Astrocyte (in vitro differentiated cells and primary cell): ENCODE measurements around the gene MKRN3. TPM values are rescaled to one million over a fixed set of nuclear protein-coding genes. Genes with fewer than 3 reads are reported as not detected.

Experiments
- DNase-seq: peaks from one replicate; pipeline ENCODE4 v3.0.0-alpha.2; 2010; ENCODE audit warnings: low read depth
- FAIRE-seq: peaks from 2 replicates; lab custom pipeline; 2011; peaks lifted over from hg19 to GRCh38; lab: Jason Lieb, UNC
- H2AFZ ChIP-seq: 2 replicates; pipeline ENCODE4 v1.6.0; 2012; ENCODE audit warnings: low read depth, low read length, inconsistent platforms
- H3K27ac ChIP-seq: 2 replicates; pipeline ENCODE4 v1.5.1; 2011; ENCODE audit warnings: low read depth, low read length, inconsistent platforms
- H3K27me3 ChIP-seq: 2 replicates; pipeline ENCODE4 v1.6.0; 2011; ENCODE audit warnings: low read length, inconsistent platforms; ENCODE audit not compliant: insufficient read depth
- H3K36me3 ChIP-seq: 2 replicates; pipeline ENCODE4 v1.5.1; 2011; ENCODE audit warnings: low read length, inconsistent platforms; ENCODE audit not compliant: insufficient read depth
- H3K4me1 ChIP-seq: 2 replicates; pipeline ENCODE4 v1.5.1; 2011; ENCODE audit warnings: low read length, inconsistent platforms; ENCODE audit not compliant: insufficient read depth
- H3K4me2 ChIP-seq: 2 replicates; pipeline ENCODE4 v1.6.0; 2012; ENCODE audit warnings: low read length, inconsistent platforms
- H3K4me3 ChIP-seq: 2 replicates; pipeline ENCODE4 v1.5.1; 2011; ENCODE audit warnings: low read depth, mild to moderate bottlenecking, low read length, inconsistent platforms; ENCODE audit not compliant: insufficient read depth
- H3K79me2 ChIP-seq: 2 replicates; pipeline ENCODE4 v1.6.0; 2012; ENCODE audit warnings: mild to moderate bottlenecking, low read length, inconsistent platforms; ENCODE audit not compliant: insufficient read depth
- H3K9ac ChIP-seq: 2 replicates; pipeline ENCODE4 v1.6.0; 2012; ENCODE audit warnings: mild to moderate bottlenecking, low read length, inconsistent platforms
- H3K9me3 ChIP-seq: 2 replicates; pipeline ENCODE4 v1.5.1; 2012; ENCODE audit warnings: low read depth, mild to moderate bottlenecking, low read length, inconsistent platforms; ENCODE audit not compliant: insufficient read depth
- H4K20me1 ChIP-seq: 2 replicates; pipeline ENCODE4 v1.6.0; 2012; ENCODE audit warnings: low read length, inconsistent platforms; ENCODE audit not compliant: insufficient read depth
- H3K27ac Mint-ChIP-seq: one replicate; pipeline ENCODE4 v1.8.0; 2021; ENCODE audit warnings: mild to moderate bottlenecking, mixed read lengths; ENCODE audit not compliant: unreplicated experiment
- H3K27me3 Mint-ChIP-seq: one replicate; pipeline ENCODE4 v1.8.0; 2021; ENCODE audit warnings: low read depth, mixed read lengths; ENCODE audit not compliant: unreplicated experiment
- H3K36me3 Mint-ChIP-seq: one replicate; pipeline ENCODE4 v1.8.0; 2021; ENCODE audit warnings: low read depth, mixed read lengths; ENCODE audit not compliant: unreplicated experiment
- H3K4me1 Mint-ChIP-seq: one replicate; pipeline ENCODE4 v1.8.0; 2021; ENCODE audit warnings: low read depth, mixed read lengths; ENCODE audit not compliant: unreplicated experiment
- H3K4me3 Mint-ChIP-seq: one replicate; pipeline ENCODE4 v1.8.0; 2021; ENCODE audit warnings: mild to moderate bottlenecking, moderate library complexity, mixed read lengths; ENCODE audit not compliant: unreplicated experiment
- H3K9me3 Mint-ChIP-seq: one replicate; pipeline ENCODE4 v1.8.0; 2021; ENCODE audit warnings: mild to moderate bottlenecking, mixed read lengths; ENCODE audit not compliant: unreplicated experiment
- CTCF ChIP-seq: IDR thresholded peaks from 2 replicates; pipeline ENCODE4 v1.5.1; 2011; ENCODE audit warnings: low read depth, mild to moderate bottlenecking, inconsistent platforms, low read length, moderate library complexity; ENCODE audit not compliant: insufficient read depth
- EZH2 ChIP-seq: IDR thresholded peaks from 2 replicates; pipeline ENCODE4 v1.6.1; 2012; ENCODE audit warnings: mild to moderate bottlenecking, low read length, inconsistent platforms; ENCODE audit not compliant: insufficient read depth
- total RNA-seq: library from RNA; stranded (reverse); gene quantifications from 2 replicates; pipeline ENCODE4 v1.2.1, GENCODE V29; 2021

The MKRN3 gene
- total RNA-seq, 1 donor from 2014 or later = not detected

- Histone ChIP-seq H3K79me2 (peaks cover 14% of the 10 kb centered on the region), H3K4me2 (no peak overlapping the region), H3K27me3 (no peaks in the 10 kb centered on the region), H4K20me1 (no peaks in the 10 kb centered on the region), H2AFZ (no peak overlapping the region), H3K36me3 (no peaks in the 10 kb centered on the region), H3K4me1 (no peaks in the 10 kb centered on the region), H3K27ac (no peak overlapping the region), H3K9me3 (no peaks in the 10 kb centered on the region), H3K9ac (no peak overlapping the region), H3K4me3 (no peak overlapping the region)
- Mint-ChIP-seq H3K9me3 (no peaks in the 10 kb centered on the region), H3K4me3 (no peak overlapping the region), H3K36me3 (no peaks in the 10 kb centered on the region), H3K27me3 (no peaks in the 10 kb centered on the region), H3K4me1 (no peaks in the 10 kb centered on the region), H3K27ac (no peak overlapping the region)
- DNase-seq = no peak
- FAIRE-seq = no peak
- no peak for TF ChIP-seq CTCF
- TF ChIP-seq EZH2 = no peak
Observed at GRCh38 chr15:23578521-23579150, 13.2 kb downstream of the MKRN3 start.

- no peak for FAIRE-seq
- Mint-ChIP-seq H3K4me3 (no peak overlapping the region), H3K9me3 (peaks cover 6% of the 10 kb centered on the region)
Observed at GRCh38 chr15:23588268-23588667, 22.8 kb downstream of the MKRN3 start.

More at GRCh38 chr15:23588268-23588667, 22.8 kb downstream of the MKRN3 start:
- DNase-seq = no peak
- Histone ChIP-seq H3K27ac (no peak overlapping the region), H3K9me3 (no peaks in the 10 kb centered on the region), H3K4me3 (no peak overlapping the region), H3K36me3 (no peaks in the 10 kb centered on the region), H3K27me3 (no peaks in the 10 kb centered on the region), H3K4me1 (no peaks in the 10 kb centered on the region), H3K4me2 (no peak overlapping the region), H3K79me2 (no peaks in the 10 kb centered on the region), H3K9ac (no peak overlapping the region), H2AFZ (no peak overlapping the region), H4K20me1 (no peaks in the 10 kb centered on the region)
- Mint-ChIP-seq H3K4me1 (no peaks in the 10 kb centered on the region), H3K27ac (no peak overlapping the region), H3K36me3 (no peaks in the 10 kb centered on the region), H3K27me3 (no peaks in the 10 kb centered on the region)
- TF ChIP-seq CTCF = no peak
- TF ChIP-seq EZH2 = no peak
